Hindlimb muscle (tissue), 1 donor: Measurements from ENCODE around the gene ICAM4. TPM values are rescaled to one million over a fixed set of nuclear protein-coding genes. Genes with fewer than 3 reads are reported as not detected.

ENCODE experiments used
- DNase-seq: peaks from one replicate; pipeline ENCODE4 v3.0.0-alpha.2; 2013
- polyA plus RNA-seq: library from polyadenylated mRNA; unstranded; fragments of 120-200 nt; gene quantifications from one replicate; pipeline ENCODE4 v1.2.1, GENCODE V29; 2013; ENCODE audit not compliant: insufficient read length

Gene ICAM4
- polyA plus RNA-seq, 1 donor, result 0.45 TPM

DNA sequence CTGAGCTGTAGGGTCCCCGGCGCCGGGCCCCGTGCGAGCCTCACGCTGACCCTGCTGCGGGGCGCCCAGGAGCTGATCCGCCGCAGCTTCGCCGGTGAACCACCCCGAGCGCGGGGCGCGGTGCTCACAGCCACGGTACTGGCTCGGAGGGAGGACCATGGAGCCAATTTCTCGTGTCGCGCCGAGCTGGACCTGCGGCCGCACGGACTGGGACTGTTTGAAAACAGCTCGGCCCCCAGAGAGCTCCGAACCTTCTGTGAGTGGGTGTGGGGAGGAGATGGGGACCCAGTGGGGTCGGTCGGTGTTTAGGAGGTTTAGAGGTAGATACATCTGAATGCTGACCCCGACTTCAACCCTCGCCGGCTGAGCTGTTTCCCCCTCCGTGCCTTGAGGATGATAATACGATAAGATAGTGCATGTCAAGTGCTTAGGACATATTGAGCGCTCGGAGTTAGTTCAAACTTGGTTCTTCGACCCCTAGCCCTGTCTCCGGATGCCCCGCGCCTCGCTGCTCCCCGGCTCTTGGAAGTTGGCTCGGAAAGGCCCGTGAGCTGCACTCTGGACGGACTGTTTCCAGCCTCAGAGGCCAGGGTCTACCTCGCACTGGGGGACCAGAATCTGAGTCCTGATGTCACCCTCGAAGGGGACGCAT lies 4.9 kb downstream of the ICAM4 start:
- DNase-seq, result no peak

- DNase-seq, result no peak
These were observed 5.5 kb downstream of the ICAM4 start for GRCh38 chr19:10292206-10292788.

DNA sequence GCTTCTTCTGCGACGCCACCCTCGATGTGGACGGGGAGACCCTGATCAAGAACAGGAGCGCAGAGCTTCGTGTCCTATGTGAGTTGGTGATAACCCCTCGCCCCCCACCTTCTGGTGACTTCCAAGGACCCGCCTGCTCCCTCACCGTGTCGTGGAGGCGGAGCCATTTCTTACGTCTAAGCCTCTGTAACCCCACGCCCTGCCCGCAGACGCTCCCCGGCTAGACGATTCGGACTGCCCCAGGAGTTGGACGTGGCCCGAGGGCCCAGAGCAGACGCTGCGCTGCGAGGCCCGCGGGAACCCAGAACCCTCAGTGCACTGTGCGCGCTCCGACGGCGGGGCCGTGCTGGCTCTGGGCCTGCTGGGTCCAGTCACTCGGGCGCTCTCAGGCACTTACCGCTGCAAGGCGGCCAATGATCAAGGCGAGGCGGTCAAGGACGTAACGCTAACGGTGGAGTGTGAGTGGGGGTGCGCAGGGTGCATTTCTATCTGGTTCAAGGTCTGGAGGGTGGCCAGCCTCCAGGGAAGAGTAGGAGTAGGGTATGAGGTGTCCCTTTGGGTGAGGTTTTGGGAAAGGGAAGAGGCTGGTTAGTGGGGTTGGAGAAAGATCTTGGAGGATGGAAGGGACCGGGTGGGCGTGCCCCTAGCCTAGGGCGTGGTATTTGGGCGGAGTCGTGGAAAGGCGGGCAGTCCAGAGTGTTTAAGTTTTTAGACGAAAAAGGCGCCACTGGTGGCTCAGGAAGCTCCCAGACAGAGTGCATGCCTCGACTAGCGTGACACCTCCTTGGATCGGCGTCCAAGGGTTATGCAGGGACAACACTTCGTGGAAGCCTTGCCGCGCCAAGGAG lies 6.3 kb downstream of the ICAM4 start:
- DNase-seq, result no peak

DNA sequence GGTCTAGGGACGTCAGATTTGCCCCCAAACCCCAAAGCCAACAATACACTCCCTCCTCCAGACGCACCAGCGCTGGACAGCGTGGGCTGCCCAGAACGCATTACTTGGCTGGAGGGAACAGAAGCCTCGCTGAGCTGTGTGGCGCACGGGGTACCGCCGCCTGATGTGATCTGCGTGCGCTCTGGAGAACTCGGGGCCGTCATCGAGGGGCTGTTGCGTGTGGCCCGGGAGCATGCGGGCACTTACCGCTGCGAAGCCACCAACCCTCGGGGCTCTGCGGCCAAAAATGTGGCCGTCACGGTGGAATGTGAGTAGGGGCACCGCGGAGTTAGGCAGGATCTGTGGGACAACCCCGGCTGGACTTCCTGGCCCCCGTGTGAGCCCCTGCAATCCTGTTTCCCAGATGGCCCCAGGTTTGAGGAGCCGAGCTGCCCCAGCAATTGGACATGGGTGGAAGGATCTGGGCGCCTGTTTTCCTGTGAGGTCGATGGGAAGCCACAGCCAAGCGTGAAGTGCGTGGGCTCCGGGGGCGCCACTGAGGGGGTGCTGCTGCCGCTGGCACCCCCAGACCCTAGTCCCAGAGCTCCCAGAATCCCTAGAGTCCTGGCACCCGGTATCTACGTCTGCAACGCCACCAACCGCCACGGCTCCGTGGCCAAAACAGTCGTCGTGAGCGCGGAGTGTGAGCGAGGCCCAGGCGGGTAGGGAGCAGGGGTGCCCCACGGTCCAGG lies 7.0 kb downstream of the ICAM4 start:
- DNase-seq, result no peak

- no peak for DNase-seq
These were observed 7.6 kb downstream of the ICAM4 start for GRCh38 chr19:10294368-10294697.

DNA sequence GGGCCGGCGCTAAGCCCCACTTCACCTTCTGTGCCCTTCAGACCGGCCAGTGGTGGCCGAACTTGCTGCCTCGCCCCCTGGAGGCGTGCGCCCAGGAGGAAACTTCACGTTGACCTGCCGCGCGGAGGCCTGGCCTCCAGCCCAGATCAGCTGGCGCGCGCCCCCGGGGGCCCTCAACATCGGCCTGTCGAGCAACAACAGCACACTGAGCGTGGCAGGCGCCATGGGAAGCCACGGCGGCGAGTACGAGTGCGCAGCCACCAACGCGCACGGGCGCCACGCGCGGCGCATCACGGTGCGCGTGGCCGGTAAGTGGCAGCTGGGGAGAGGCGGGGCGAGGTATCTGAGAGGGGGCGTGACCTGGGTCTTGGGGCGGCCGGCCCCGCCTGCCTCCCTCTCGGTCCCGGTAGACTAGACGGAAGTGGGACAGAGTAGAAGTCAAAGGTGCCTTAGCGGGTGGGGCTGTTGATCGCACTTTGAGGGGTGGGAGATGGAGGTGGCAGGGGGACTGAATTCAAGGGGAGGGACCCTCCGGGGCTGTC lies 8.6 kb downstream of the ICAM4 start:
- DNase-seq, result no peak

DNA sequence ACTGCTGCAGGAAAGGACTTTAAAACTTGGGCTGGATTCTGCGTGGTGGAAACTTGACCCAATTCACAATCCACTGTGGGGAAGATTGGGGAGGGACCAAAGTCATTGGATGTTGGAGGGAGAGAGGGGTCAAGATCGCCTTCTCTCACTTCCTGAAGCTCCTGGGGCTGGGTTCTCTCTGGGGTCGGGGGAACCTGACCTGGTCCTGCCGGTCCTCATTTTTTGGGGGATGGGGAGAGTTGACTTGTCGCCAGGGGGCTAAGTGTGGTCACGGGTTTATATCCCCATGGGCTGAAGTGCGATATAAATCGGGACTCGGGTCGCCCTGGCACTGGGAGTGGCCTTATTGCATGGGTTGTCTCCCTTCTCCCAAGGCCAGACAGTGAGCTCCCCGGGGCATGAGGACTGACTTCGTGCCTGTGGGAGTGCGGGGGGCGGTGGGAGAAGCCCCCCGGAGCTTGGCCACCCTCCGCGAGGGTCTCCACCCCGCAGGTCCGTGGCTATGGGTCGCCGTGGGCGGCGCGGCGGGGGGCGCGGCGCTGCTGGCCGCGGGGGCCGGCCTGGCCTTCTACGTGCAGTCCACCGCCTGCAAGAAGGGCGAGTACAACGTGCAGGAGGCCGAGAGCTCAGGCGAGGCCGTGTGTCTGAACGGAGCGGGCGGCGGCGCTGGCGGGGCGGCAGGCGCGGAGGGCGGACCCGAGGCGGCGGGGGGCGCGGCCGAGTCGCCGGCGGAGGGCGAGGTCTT lies 9.3 kb downstream of the ICAM4 start:
- DNase-seq, result no peak

DNA sequence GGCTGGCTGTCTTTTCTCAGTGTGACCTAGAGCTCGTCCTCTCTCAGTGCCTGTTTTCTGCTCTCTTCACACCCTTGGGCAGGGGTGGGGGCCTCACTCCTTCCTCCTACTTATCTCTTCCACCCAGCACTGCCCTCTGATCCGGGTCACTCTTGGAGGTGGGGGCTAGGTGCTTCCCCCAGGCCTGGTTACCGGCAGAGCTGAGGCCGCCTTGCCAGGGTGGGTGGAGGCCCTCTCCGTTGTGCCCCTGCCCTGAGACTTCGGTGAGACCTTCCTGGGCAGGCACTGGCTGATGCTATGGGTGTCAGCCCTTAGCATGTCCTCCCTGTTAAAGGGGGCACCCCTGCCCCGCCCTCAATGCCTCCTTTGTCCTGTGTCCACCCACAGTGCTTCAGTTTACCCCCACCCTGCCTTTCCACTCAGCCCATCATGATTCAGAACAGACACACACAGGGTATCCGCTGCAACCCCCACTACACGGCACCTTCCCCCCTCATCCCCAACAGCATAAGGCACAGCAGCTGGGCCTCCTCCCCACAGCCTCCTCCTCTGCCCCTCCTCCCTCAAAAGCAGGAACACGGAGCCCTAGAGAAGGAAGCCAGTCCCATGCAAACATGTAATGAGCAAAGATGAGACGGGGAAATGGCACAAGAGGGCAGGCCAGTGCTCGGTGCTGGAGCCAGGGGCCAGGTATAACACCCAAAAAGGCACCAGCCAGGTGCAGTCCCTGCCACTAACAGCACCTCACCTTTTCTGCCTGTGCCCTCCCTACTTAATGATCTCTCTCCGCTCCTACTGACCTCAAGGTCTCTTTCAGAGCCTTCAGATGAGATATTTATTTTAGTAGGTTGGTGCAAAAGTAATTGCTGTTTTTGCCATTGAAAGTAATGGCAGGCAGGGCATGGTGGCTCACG lies 13.0 kb downstream of the ICAM4 start:
- DNase-seq, result no peak

DNA sequence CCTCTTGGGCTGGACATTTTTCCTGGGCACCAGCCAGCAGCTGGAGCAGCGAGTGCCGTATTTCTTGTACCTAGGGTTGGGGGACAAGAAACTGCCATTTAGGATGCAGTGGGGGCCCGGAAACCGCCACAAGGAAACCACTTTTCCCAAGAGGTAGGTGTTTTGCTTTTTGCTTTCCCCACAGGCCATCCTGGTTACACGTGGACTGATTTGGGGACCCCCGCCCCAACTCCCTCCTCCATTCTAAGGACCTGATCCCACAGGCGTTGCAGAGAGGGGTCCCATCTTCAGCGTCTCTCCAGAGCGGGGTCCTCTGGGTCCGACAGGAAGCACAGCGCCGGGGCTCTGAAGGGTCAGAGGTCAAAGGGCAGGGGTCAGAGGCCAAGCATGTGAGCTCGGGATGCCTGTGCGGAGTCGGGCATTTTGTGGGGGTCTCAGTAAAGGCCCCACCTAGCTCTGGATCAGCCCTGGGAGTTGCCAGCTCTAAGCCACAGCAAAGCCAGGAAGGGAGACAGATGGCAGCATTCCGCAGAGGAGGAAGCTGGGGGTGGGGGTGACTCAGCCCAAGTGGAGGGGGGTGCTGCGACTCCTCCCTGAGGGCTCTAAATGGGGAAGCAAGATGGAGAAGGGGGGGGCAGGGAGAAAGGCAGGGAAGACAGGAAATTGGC lies 18.5 kb downstream of the ICAM4 start:
- DNase-seq, result no peak

- DNase-seq, result no peak
These were observed 19.6 kb downstream of the ICAM4 start for GRCh38 chr19:10306327-10306726.

GRCh38 chr19:10309423-10309822 lies 22.7 kb downstream of the ICAM4 start, which contains the start of gene ZGLP1:
ZGLP1 (minus strand) TSS chr19:10309815.
- no peak for DNase-seq

- peak; percentile 88 for DNase-seq
These were observed 28.8 kb downstream of the ICAM4 start, which contains the start of gene FDX2 for GRCh38 chr19:10315335-10316214. FDX2 (minus strand) TSS chr19:10316015; CDS start chr19:10315996, 19 bp downstream.

DNA sequence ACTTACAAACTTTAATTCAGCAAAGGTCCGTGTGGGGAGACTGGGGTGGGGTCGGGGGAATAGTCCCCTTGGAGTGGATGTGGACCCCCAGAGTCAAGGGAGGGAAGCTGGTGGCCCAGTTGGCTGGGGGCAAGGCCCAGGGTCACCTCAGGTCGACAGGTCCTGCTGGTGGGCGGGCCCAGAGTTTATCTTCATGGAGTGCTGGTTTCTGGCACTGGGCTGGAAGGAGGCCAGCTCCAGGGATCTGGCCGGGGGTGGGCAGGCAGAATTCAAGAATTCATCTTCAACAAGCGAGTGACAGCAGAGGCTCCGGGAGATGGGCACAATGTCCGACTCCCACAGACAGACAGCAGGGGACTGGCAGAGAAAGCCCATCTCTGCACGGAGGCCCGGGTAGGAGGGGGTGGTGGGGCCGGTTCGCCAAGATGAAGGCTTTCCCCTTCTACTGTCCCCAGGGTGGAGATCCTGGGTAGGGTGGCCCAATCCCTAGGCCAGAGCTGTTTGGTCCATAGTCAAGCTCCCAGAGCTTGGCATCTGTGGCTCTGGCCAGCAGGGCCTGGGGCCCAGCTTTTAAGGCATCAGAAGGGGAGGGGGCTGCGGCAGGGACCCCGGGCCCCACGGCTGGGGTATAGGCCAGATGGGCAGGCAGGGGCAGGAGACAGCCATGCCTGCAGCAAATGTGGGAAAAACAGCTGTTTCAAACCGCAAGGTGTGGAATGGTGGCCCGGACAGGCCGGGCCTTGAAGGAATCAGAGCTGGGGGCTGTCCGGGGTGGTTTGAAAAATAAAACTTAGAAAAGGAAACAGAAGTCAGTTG lies 29.7 kb downstream of the ICAM4 start:
- no peak for DNase-seq

GRCh38 chr19:10317045-10317856 lies 30.5 kb downstream of the ICAM4 start:
- no peak for DNase-seq

DNA sequence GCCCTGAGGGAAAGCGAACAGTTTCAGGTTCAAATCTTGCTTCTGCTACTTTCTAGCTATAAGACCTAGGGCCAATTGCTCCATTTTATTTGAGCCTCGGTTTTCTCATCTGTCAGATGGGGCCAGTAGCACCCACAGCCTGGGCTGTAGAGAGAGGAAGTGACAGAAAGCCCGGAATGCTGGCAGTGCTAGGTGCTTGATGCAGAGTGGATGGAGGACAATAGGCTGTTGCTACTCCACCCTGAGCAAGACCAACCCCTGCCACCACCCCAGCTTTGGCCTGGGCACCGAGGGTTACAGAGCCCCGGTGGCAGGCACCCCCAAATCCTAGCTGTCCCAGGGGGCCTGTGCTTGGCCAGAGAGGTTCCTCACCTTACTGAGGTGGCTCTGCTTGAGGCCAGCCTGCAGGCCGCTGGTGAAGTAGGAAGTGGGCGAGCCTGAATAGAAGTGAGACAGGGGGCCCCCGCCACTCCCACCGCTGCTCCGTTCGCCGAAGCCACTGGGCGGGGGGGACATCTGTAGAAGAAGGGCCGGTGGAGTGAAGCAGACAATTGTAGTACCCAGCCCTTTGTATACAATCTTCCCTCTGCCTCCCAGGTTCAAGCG lies 31.2 kb downstream of the ICAM4 start:
- no peak for DNase-seq

DNA sequence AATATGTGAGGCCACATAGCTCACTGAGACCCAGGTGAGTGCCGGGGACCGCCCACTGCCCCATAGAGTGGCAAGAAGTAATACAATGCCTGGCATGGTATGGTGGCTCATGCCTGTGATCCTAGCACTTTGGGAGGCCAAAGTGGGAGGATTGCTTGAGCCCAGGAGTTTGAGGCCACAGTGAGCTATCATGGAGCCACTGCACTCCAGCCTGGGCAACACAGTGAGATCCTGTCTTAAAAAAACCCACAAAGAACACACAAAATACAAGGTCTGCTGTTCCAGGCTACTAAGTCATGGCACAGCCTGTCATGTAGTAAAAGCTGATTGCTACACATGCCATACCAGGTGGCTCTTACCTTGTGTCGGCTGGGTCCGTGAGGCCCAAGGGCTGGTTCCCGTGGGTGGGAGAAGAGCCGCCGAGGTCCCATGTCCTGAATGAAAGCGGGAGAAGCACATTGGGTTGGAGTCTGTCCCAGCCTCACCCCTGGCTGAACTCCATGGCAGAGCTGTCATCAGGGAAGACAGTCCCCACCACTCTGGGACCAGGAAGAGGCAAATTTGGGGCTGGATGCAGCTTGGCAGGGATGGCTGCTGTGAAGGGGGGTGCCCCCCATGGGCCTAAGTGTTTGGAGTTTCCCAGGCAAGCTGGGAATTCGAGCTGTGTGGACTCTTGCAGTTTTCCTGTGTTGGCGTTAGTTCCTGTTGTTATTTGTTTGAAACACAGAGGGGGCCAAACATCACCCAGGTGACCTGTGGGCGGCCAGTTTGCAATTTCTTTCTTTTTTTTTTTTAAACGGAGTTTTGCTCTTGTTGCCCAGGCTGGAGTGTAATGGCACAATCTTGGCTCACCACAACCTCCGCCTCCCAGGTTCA lies 32.3 kb downstream of the ICAM4 start:
- DNase-seq, result no peak
